Measurements from ENCODE around the gene NPY2R.

NPY2R gene

GRCh38 chr4:155248002-155248896, 39.8 kb downstream of the NPY2R start:
- in situ Hi-C loops (cut with MboI; ENCODE audit: low sequenced_read_pairs) = no loop called here

- in situ Hi-C loops (cut with MboI; ENCODE audit: low sequenced_read_pairs) = no loop called here
Measured at GRCh38 chr4:155249016-155249566, 40.7 kb downstream of the NPY2R start.

- in situ Hi-C loops (cut with MboI; ENCODE audit: low sequenced_read_pairs) = no loop called here
Measured at GRCh38 chr4:155252327-155252726, 43.9 kb downstream of the NPY2R start.

- in situ Hi-C loops (cut with MboI; ENCODE audit: low sequenced_read_pairs) = no loop called here
Measured at GRCh38 chr4:155263480-155263879, 55.0 kb downstream of the NPY2R start.

- in situ Hi-C loops (cut with MboI; ENCODE audit: low sequenced_read_pairs) = no loop called here
Measured at GRCh38 chr4:155265113-155265512, 56.7 kb downstream of the NPY2R start.
